ENCODE measurements around the gene ZNF138.

The ZNF138 gene

DNA sequence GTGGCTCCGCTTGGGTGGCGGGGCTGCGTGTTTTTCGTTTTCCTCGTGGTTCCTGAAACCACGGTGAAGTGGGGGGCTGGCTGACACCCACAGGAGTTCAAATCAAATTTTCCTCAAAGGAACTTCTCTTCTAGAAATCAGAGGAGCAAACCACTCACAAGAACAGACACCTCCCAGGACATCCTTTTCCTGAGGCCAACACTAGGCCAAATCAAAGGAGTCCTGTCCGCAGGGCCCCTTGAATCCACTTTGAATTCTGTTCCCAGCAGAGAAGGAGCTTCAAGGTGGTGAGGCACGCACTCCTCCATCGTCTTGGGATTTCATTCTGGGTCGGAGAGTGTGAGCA lies 78.9 kb downstream of the ZNF138 start:
- H3K27ac ChIP-seq (ENCODE audit: low read depth, low read length), result no peak overlapping the region
- no peaks in the 10 kb centered on the region for H3F3A ChIP-seq (ENCODE audit: control insufficient read depth, insufficient read depth)
- no peaks in the 10 kb centered on the region for H3K9me2 ChIP-seq (replicated peaks; ENCODE audit: control insufficient read depth, low read length)
- H3K4me3 ChIP-seq (ENCODE audit: low read length), result no peak overlapping the region
- H3K36me3 ChIP-seq (ENCODE audit: control insufficient read depth, low read length), result no peaks in the 10 kb centered on the region
- H4K20me1 ChIP-seq (ENCODE audit: control insufficient read depth, insufficient read depth, low read depth, low read length), result no peaks in the 10 kb centered on the region
- no peaks in the 10 kb centered on the region for H3K27me3 ChIP-seq (ENCODE audit: control insufficient read depth, low read length)
- no peaks in the 10 kb centered on the region for H3K79me2 ChIP-seq (ENCODE audit: control insufficient read depth, low read length)
- no peak for TF ChIP-seq EZH2phosphoT487 (IDR thresholded peaks at IDR 0.05; ENCODE audit: borderline replicate concordance, low read length)
- TF ChIP-seq, protein P1, sequence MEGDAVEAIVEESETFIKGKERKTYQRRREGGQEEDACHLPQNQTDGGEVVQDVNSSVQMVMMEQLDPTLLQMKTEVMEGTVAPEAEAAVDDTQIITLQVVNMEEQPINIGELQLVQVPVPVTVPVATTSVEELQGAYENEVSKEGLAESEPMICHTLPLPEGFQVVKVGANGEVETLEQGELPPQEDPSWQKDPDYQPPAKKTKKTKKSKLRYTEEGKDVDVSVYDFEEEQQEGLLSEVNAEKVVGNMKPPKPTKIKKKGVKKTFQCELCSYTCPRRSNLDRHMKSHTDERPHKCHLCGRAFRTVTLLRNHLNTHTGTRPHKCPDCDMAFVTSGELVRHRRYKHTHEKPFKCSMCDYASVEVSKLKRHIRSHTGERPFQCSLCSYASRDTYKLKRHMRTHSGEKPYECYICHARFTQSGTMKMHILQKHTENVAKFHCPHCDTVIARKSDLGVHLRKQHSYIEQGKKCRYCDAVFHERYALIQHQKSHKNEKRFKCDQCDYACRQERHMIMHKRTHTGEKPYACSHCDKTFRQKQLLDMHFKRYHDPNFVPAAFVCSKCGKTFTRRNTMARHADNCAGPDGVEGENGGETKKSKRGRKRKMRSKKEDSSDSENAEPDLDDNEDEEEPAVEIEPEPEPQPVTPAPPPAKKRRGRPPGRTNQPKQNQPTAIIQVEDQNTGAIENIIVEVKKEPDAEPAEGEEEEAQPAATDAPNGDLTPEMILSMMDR (IDR thresholded peaks at IDR 0.05; ENCODE audit: low read depth, low read length, poor library complexity, severe bottlenecking), result no peak
- peaks cover 26% of the 10 kb centered on the region; the same call in 1 of the 2 replicates for H3K9me3 ChIP-seq (ENCODE audit: control insufficient read depth, insufficient read depth, low read length)
- H3K4me1 ChIP-seq (ENCODE audit: control insufficient read depth, low read length), result no peaks in the 10 kb centered on the region
- no peak overlapping the region for H3K4me2 ChIP-seq (ENCODE audit: low read length)

- Histone ChIP-seq H3K79me2 (ENCODE audit: control insufficient read depth, low read length) (no peaks in the 10 kb centered on the region), H3K27me3 (ENCODE audit: control insufficient read depth, low read length) (no peaks in the 10 kb centered on the region), H3K27ac (ENCODE audit: low read depth, low read length) (no peak overlapping the region), H4K20me1 (ENCODE audit: control insufficient read depth, insufficient read depth, low read depth, low read length) (no peaks in the 10 kb centered on the region), H3K4me2 (ENCODE audit: low read length) (no peak overlapping the region), H3K9me3 (ENCODE audit: control insufficient read depth, insufficient read depth, low read length) (peaks cover 30% of the 10 kb centered on the region; the same call in 1 of the 2 replicates), H3K36me3 (ENCODE audit: control insufficient read depth, low read length) (no peaks in the 10 kb centered on the region), H3K9me2 (replicated peaks; ENCODE audit: control insufficient read depth, low read length) (no peaks in the 10 kb centered on the region), H3K4me3 (ENCODE audit: low read length) (no peak overlapping the region), H3K4me1 (ENCODE audit: control insufficient read depth, low read length) (no peaks in the 10 kb centered on the region), H3F3A (ENCODE audit: control insufficient read depth, insufficient read depth) (no peaks in the 10 kb centered on the region)
- TF ChIP-seq, protein P1 (IDR thresholded peaks at IDR 0.05; ENCODE audit: low read depth, low read length, poor library complexity, severe bottlenecking), result no peak
- no peak for TF ChIP-seq EZH2phosphoT487 (IDR thresholded peaks at IDR 0.05; ENCODE audit: borderline replicate concordance, low read length)
Measured at GRCh38 chr7:64873517-64873916, 79.3 kb downstream of the ZNF138 start.

- Histone ChIP-seq H3F3A (ENCODE audit: control insufficient read depth, insufficient read depth) (no peaks in the 10 kb centered on the region), H3K4me3 (ENCODE audit: low read length) (no peak overlapping the region), H3K9me3 (ENCODE audit: control insufficient read depth, insufficient read depth, low read length) (peaks cover 33% of the 10 kb centered on the region; the same call in 1 of the 2 replicates), H4K20me1 (ENCODE audit: control insufficient read depth, insufficient read depth, low read depth, low read length) (no peaks in the 10 kb centered on the region), H3K27me3 (ENCODE audit: control insufficient read depth, low read length) (no peaks in the 10 kb centered on the region), H3K4me1 (ENCODE audit: control insufficient read depth, low read length) (no peaks in the 10 kb centered on the region), H3K36me3 (ENCODE audit: control insufficient read depth, low read length) (no peaks in the 10 kb centered on the region), H3K9me2 (replicated peaks; ENCODE audit: control insufficient read depth, low read length) (no peaks in the 10 kb centered on the region), H3K27ac (ENCODE audit: low read depth, low read length) (no peak overlapping the region), H3K4me2 (ENCODE audit: low read length) (no peak overlapping the region), H3K79me2 (ENCODE audit: control insufficient read depth, low read length) (no peaks in the 10 kb centered on the region)
- TF ChIP-seq, protein P1 (IDR thresholded peaks at IDR 0.05; ENCODE audit: low read depth, low read length, poor library complexity, severe bottlenecking), result no peak
- no peak for TF ChIP-seq EZH2phosphoT487 (IDR thresholded peaks at IDR 0.05; ENCODE audit: borderline replicate concordance, low read length)
Measured at GRCh38 chr7:64874114-64874513, 79.9 kb downstream of the ZNF138 start.

All from DOHH2 (cell line).